Body of pancreas (tissue), 4 donors: ENCODE results near the gene COQ10A. TPM values are rescaled to one million over a fixed set of nuclear protein-coding genes. Genes with fewer than 3 reads are reported as not detected.

Experiments used
- ATAC-seq: fragments of 150-250 bp; one replicate; pipeline ENCODE4 v1.9.1; 2016
- DNase-seq, 4 donors: peaks; one replicate each; pipeline ENCODE4 v3.0.0-alpha.2; 2019
- H3K27ac ChIP-seq, 4 donors: fragments of 200-600 bp; sonication (generic); 1 replicate in 3 of 4; 2 replicates in 1 of 4; pipeline versions ENCODE4 v1.5.1 to v1.6.1; 2016 to 2019; ENCODE audit warnings: mild to moderate bottlenecking in 1 of 4, mixed read lengths in 1 of 4, moderate library complexity in 1 of 4
- H3K27me3 ChIP-seq, 2 donors: fragments of 200-600 bp; sonication (generic); one replicate each; pipeline ENCODE4 v1.6.0; 2016; ENCODE audit warnings: mild to moderate bottlenecking in 1 of 2
- H3K36me3 ChIP-seq, 2 donors: fragments of 200-600 bp; sonication (generic); replicated peaks in 1 of 2; 2 replicates each; pipeline ENCODE4 v1.5.1; 2016; ENCODE audit warnings: low read depth in 2 of 2; ENCODE audit not compliant: insufficient read depth in 1 of 2
- H3K4me1 ChIP-seq: fragments of 200-600 bp; sonication (generic); one replicate; pipeline ENCODE4 v1.6.0; 2016
- H3K4me3 ChIP-seq, 2 donors: fragments of 200-600 bp; sonication (generic); 1 replicate in 1 of 2; 2 replicates in 1 of 2; pipeline ENCODE4 v1.5.1; 2016 to 2019
- H3K9me3 ChIP-seq, 3 donors: fragments of 200-600 bp; sonication (generic); 1 replicate in 2 of 3; 2 replicates in 1 of 3; pipeline ENCODE4 v1.5.1; 2016
- WGBS, 2 donors: methylation state at CpG; one replicate each; pipeline ENCODE4 v1.1.5; 2017; 5-methylcytosine and 5-hydroxymethylcytosine counted together
- intact Hi-C: fragments of 100-400 bp; cut with DNase I; formaldehyde crosslinking; loops from one replicate; pipeline ENCODE4 v1.15.1; 2023
- total RNA-seq, 2 donors: library from RNA; depleted of rRNA; stranded (reverse); fragments of >200 nt; gene quantifications; one replicate each; pipeline ENCODE4 v1.1.0, GENCODE V29; 2016
- TF ChIP-seq, protein P1 (sequence below), 7 experiments: fragments of 450-650 bp in 4 of 7; fragments of 200-600 bp in 3 of 7; sonication (generic) in 3 of 7; IDR thresholded peaks; one replicate each; pipeline ENCODE4 v1.5.1; 2016 to 2019; ENCODE audit warnings: antibody characterized with exemption in 7 of 7

Gene COQ10A
- total RNA-seq, 2 donors from 2014 or later: 28.0 to 34.9 TPM

DNA sequence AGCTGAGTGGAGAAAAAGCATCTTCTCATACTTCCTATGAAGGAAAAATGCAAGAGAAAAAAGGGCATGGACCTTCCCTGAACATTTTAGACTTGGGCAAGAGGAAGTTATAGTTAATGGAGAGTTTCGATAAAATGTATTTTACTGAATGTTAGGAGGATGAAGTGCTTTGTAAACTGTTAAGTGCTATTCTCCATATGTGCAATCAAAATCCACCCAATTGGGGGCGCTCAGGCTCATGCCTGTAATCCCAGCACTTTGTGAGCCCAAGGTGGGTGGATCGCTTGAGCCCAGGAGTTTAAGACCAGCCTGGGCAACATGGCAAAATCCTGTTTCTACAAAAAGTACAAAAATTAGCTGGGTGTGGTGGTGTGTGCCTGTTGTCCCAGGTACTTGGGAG, 50.9 kb downstream of the COQ10A start:
- Histone ChIP-seq H3K27ac (no peak overlapping the region), H3K27me3 (no peaks in the 10 kb centered on the region), H3K4me1 (peaks cover 22% of the 10 kb centered on the region), H3K4me3 (no peak overlapping the region), H3K36me3 (peaks cover 0 to 17% of the 10 kb centered on the region in 2 donors), H3K9me3 (no peaks in the 10 kb centered on the region)
- TF ChIP-seq, protein P1, sequence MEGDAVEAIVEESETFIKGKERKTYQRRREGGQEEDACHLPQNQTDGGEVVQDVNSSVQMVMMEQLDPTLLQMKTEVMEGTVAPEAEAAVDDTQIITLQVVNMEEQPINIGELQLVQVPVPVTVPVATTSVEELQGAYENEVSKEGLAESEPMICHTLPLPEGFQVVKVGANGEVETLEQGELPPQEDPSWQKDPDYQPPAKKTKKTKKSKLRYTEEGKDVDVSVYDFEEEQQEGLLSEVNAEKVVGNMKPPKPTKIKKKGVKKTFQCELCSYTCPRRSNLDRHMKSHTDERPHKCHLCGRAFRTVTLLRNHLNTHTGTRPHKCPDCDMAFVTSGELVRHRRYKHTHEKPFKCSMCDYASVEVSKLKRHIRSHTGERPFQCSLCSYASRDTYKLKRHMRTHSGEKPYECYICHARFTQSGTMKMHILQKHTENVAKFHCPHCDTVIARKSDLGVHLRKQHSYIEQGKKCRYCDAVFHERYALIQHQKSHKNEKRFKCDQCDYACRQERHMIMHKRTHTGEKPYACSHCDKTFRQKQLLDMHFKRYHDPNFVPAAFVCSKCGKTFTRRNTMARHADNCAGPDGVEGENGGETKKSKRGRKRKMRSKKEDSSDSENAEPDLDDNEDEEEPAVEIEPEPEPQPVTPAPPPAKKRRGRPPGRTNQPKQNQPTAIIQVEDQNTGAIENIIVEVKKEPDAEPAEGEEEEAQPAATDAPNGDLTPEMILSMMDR (IDR thresholded peaks at IDR 0.05): no peak
- WGBS, 2 donors: 95 to 98% methylated on average over 3 of the region's 3 CpGs
- intact Hi-C loops: loop anchor here (10.0 kb wide), 1 partner anchor 137 kb away; the partner anchor contains the start of gene MIP
- no peak for DNase-seq
- no peak for ATAC-seq

Other genes starting within 250 kb of the COQ10A start
- 1 to 10 TPM; 2.6 to 7.6 TPM for gene IKZF4, start 245.9 kb upstream of the COQ10A start, total RNA-seq
- 100 to 1,000 TPM; 215 to 405 TPM for gene RPS26, start 225.0 kb upstream of the COQ10A start, total RNA-seq
- 10 to 100 TPM; 72.9 to 74.8 TPM for gene ERBB3, start 186.8 kb upstream of the COQ10A start, total RNA-seq
- gene PA2G4, start 162.4 kb upstream of the COQ10A start, total RNA-seq: 100 to 1,000 TPM in 1 of 2 donors, 10 to 100 TPM in 1; 49.4 to 107 TPM
- 1,000 to 10,000 TPM; 1,174 to 2,214 TPM for gene RPL41, start 150.3 kb upstream of the COQ10A start, total RNA-seq
- 10 to 100 TPM in 1 of 2 donors, under 1 TPM in 1; 0.99 to 11.2 TPM for gene ZC3H10, start 148.7 kb upstream of the COQ10A start, total RNA-seq
- 100 to 1,000 TPM in 1 of 2 donors, 10 to 100 TPM in 1; 43.3 to 182 TPM for gene ESYT1, start 138.7 kb upstream of the COQ10A start, total RNA-seq
- gene MYL6B, start 114.4 kb upstream of the COQ10A start, total RNA-seq: 10 to 100 TPM in 1 of 2 donors, 1 to 10 TPM in 1; 7.5 to 24.1 TPM
- 1,000 to 10,000 TPM in 1 of 2 donors, 100 to 1,000 TPM in 1; 838 to 1,110 TPM for gene MYL6, start 108.6 kb upstream of the COQ10A start, total RNA-seq
- gene SMARCC2, start 77.5 kb upstream of the COQ10A start, total RNA-seq: 10 to 100 TPM; 46.2 to 50.8 TPM
- 10 to 100 TPM; 13.2 TPM for gene RNF41, start 45.0 kb upstream of the COQ10A start, total RNA-seq
- 10 to 100 TPM; 11.9 to 16.3 TPM for gene NABP2, start 42.6 kb upstream of the COQ10A start, total RNA-seq
- gene SLC39A5, start 36.9 kb upstream of the COQ10A start, total RNA-seq: 100 to 1,000 TPM; 306 to 333 TPM
- 10 to 100 TPM; 15.2 to 21.0 TPM for gene ANKRD52, start 8.6 kb upstream of the COQ10A start, total RNA-seq
- 10 to 100 TPM; 66.2 to 88.0 TPM for gene CS, start 33.4 kb downstream of the COQ10A start, total RNA-seq
- gene CNPY2, start 49.0 kb downstream of the COQ10A start, total RNA-seq: 100 to 1,000 TPM in 1 of 2 donors, 10 to 100 TPM in 1; 40.2 to 103 TPM
- gene PAN2, start 67.1 kb downstream of the COQ10A start, total RNA-seq: 10 to 100 TPM; 47.2 to 59.0 TPM
- not detected for gene IL23A, start 71.9 kb downstream of the COQ10A start, total RNA-seq
- 100 to 1,000 TPM in 1 of 2 donors, 10 to 100 TPM in 1; 65.4 to 106 TPM for gene STAT2, start 93.2 kb downstream of the COQ10A start, total RNA-seq
- not detected for gene APOF, start 95.9 kb downstream of the COQ10A start, total RNA-seq
- gene TIMELESS, start 182.5 kb downstream of the COQ10A start, total RNA-seq: 1 to 10 TPM; 4.7 to 6.9 TPM
- not detected for gene MIP, start 187.7 kb downstream of the COQ10A start, total RNA-seq
- gene SPRYD4, start 201.6 kb downstream of the COQ10A start, total RNA-seq: 1 to 10 TPM; 1.6 to 2.1 TPM
- gene GLS2, start 221.2 kb downstream of the COQ10A start, total RNA-seq: 10 to 100 TPM; 44.4 to 45.5 TPM